H1 (cell line): ENCODE results near the gene SYNDIG1.

ENCODE experiments used
- GABPA ChIP-seq: IDR thresholded peaks from 2 replicates; pipeline ENCODE4 v1.6.1; 2011; ENCODE audit warnings: mild to moderate bottlenecking, low read length, moderate library complexity, borderline replicate concordance; ENCODE audit not compliant: insufficient read depth
- JUND ChIP-seq: IDR thresholded peaks from 2 replicates; pipeline ENCODE4 v1.6.1; 2011; ENCODE audit warnings: mild to moderate bottlenecking, improper control_type of control experiment, low read length
- POLR2A ChIP-seq, 2 experiments: IDR thresholded peaks; 1 replicate in 1 of 2; 2 replicates in 1 of 2; pipeline ENCODE4 v1.6.1; 2011; ENCODE audit warnings: low read depth in 2 of 2, low read length in 2 of 2, mild to moderate bottlenecking in 2 of 2; ENCODE audit errors: control extremely low read depth in 1 of 2

DNA sequence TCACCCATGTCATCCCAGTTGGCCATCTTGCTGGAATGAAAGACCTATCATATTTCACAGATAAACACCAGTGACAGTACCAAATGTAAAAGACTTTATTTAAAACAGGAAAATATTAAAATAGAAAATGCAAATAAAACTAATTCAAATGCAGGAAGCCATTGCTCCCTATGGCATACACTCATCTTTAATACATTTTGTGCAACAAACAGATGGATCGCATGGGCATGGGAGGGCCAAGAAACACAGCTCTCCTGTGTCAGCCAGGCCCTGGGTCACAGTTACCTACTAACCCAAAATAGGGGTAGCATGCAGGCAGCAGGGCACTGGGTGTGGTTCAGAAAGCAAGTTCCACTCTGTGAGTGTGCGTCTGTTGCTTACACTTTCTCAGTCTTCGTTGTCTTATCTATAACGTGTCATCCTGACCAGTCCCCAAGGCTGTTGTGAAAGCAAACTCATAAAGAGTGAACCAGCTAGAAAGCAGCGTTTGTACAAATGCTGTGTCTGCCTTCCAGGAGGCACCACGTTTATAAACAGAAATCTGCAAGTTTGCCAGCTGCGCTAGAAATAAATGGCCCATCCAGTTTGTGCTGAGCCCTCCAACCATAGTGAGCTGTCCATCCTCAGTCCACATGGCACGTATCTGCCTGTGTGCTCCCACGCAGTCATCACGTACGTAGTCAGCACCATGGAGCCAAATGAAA lies 180.5 kb downstream of the SYNDIG1 start:
- TF ChIP-seq GABPA, result no peak
- TF ChIP-seq JUND, result no peak
- TF ChIP-seq POLR2A (IDR thresholded peaks at IDR 0.05; ENCODE audit: control extremely low read depth in 1 of 2, low read depth in 2 of 2, low read length in 2 of 2), result no peak
